Thoracic aorta (tissue), 2 donors: ENCODE results near the gene ABHD1. TPM values are rescaled to one million over a fixed set of nuclear protein-coding genes. Genes with fewer than 3 reads are reported as not detected.
"Not testable (repeated sequence)": the region's sequence is repeated elsewhere in the genome, so short reads cannot be mapped to it uniquely, and the experiment has no call there.

Source experiments
- ATAC-seq: fragments of 150-250 bp; one replicate; pipeline ENCODE4 v1.8.0; 2017; ENCODE audit warnings: low read depth; ENCODE audit not compliant: insufficient number of reproducible peaks, low FRiP score
- DNase-seq: peaks from one replicate; pipeline ENCODE4 v3.0.0-alpha.2; 2020; ENCODE audit warnings: low spot score
- H3K27ac ChIP-seq, 2 donors: fragments of 200-600 bp; sonication (generic); 1 replicate in 1 of 2; 2 replicates in 1 of 2; pipeline ENCODE4 v1.5.1; 2016; ENCODE audit warnings: mild to moderate bottlenecking in 2 of 2, moderate library complexity in 2 of 2
- H3K27me3 ChIP-seq: fragments of 200-600 bp; sonication (generic); replicated peaks from 2 replicates; pipeline ENCODE4 v1.6.0; 2016; ENCODE audit warnings: mild to moderate bottlenecking; ENCODE audit not compliant: insufficient read depth
- H3K36me3 ChIP-seq: fragments of 200-600 bp; sonication (generic); one replicate; pipeline ENCODE4 v1.5.1; 2016
- H3K4me1 ChIP-seq, 2 donors: fragments of 200-600 bp; sonication (generic); 1 replicate in 1 of 2; 2 replicates in 1 of 2; pipeline versions ENCODE4 v1.5.1 to v1.6.0; 2016; ENCODE audit warnings: low read depth in 2 of 2, mild to moderate bottlenecking in 1 of 2; ENCODE audit not compliant: control insufficient read depth in 1 of 2
- H3K4me3 ChIP-seq: fragments of 200-600 bp; sonication (generic); 2 replicates; pipeline ENCODE4 v1.5.1; 2016; ENCODE audit warnings: mild to moderate bottlenecking
- H3K9me3 ChIP-seq: fragments of 200-600 bp; sonication (generic); 2 replicates; pipeline ENCODE4 v1.5.1; 2016
- CTCF ChIP-seq: fragments of 200-600 bp; sonication (generic); IDR thresholded peaks from one replicate; pipeline ENCODE4 v1.5.1; 2019; ENCODE audit warnings: antibody characterized with exemption
- total RNA-seq, 2 donors: library from RNA; depleted of rRNA; stranded (reverse); fragments of >200 nt; gene quantifications; one replicate each; pipeline versions ENCODE4 v1.1.0 to v1.2.3, GENCODE V29; 2016

The ABHD1 gene
- total RNA-seq, 2 donors from 2014 or later = 0.27 TPM; not detected in 1

- Histone ChIP-seq H3K4me3 (no peak overlapping the region), H3K27me3 (no peaks in the 10 kb centered on the region), H3K4me1 (no peaks in the 10 kb centered on the region), H3K9me3 (no peaks in the 10 kb centered on the region), H3K36me3 (no peaks in the 10 kb centered on the region), H3K27ac (no peak overlapping the region)
- DNase-seq (no peak), ATAC-seq (no peak)
- no peak for TF ChIP-seq CTCF
These were observed 21.3 kb upstream of the ABHD1 start for GRCh38 chr2:27102329-27102728.

GRCh38 chr2:27105981-27106380 is 17.6 kb upstream of the ABHD1 start:
- Histone ChIP-seq H3K27me3 (no peaks in the 10 kb centered on the region), H3K9me3 (no peaks in the 10 kb centered on the region), H3K27ac (no peak overlapping the region), H3K4me3 (no peak overlapping the region), H3K36me3 (no peaks in the 10 kb centered on the region), H3K4me1 (no peaks in the 10 kb centered on the region)
- ATAC-seq = no peak
- DNase-seq = no peak
- no peak for TF ChIP-seq CTCF

GRCh38 chr2:27108221-27108620 is 15.4 kb upstream of the ABHD1 start:
- no peaks in the 10 kb centered on the region for H3K9me3 ChIP-seq
- ATAC-seq = no peak
- H3K4me1 ChIP-seq = no peaks in the 10 kb centered on the region
- no peaks in the 10 kb centered on the region for H3K27me3 ChIP-seq
- no peaks in the 10 kb centered on the region for H3K36me3 ChIP-seq
- TF ChIP-seq CTCF = no peak
- DNase-seq = no peak
- H3K27ac ChIP-seq = no peak overlapping the region
- H3K4me3 ChIP-seq = no peak overlapping the region

DNA sequence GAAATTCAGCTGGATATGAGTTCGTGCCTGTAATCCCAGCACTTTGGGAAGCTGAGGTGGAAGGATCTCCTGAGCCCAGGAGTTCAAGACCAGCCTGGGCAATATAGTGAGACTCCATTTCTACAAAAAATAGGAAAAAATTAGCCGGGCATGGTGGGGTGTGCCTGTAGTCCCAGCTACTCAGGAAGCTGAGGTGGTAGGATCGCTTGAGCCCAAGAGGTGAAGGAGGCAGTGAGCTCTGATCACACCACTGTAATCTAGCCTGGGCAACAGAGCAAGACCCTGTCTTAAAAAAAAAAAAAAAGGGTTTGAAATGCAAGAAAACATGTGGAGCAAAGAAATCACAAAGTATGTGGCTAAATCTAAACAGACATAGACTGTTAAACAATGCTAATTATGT is 14.5 kb upstream of the ABHD1 start:
- Histone ChIP-seq H3K9me3 (no peaks in the 10 kb centered on the region), H3K27ac (no peak overlapping the region), H3K27me3 (no peaks in the 10 kb centered on the region), H3K4me1 (no peaks in the 10 kb centered on the region), H3K4me3 (no peak overlapping the region), H3K36me3 (no peaks in the 10 kb centered on the region)
- no peak for TF ChIP-seq CTCF
- ATAC-seq (no peak), DNase-seq (no peak)

GRCh38 chr2:27110603-27111352 is 12.8 kb upstream of the ABHD1 start:
- not testable (repeated sequence) for DNase-seq, H3K4me3 ChIP-seq

GRCh38 chr2:27111392-27112078 is 12.1 kb upstream of the ABHD1 start:
- H3K4me1 ChIP-seq, H3K4me3 ChIP-seq, DNase-seq, H3K9me3 ChIP-seq, H3K27me3 ChIP-seq, ATAC-seq, H3K36me3 ChIP-seq, H3K27ac ChIP-seq: not testable (repeated sequence)

More at GRCh38 chr2:27110603-27111352, 12.8 kb upstream of the ABHD1 start:
- H3K27ac ChIP-seq, H3K36me3 ChIP-seq, H3K27me3 ChIP-seq, ATAC-seq, H3K4me1 ChIP-seq, H3K9me3 ChIP-seq: not testable (repeated sequence)
